Mesothelial cell of epicardium (in vitro differentiated cells): ENCODE data around the gene SYNE3. TPM values are rescaled to one million over a fixed set of nuclear protein-coding genes. Genes with fewer than 3 reads are reported as not detected.

Experiments used
- DNase-seq, 2 experiments: peaks; one replicate each; pipeline ENCODE4 v3.0.0; 2021; ENCODE audit warnings: low spot score in 2 of 2; ENCODE audit not compliant: unreplicated experiment in 2 of 2
- H3K27ac Mint-ChIP-seq: 2 replicates; pipeline ENCODE4 v1.8.0; 2021; ENCODE audit warnings: mixed read lengths
- H3K27me3 Mint-ChIP-seq: 2 replicates; pipeline ENCODE4 v1.8.0; 2021; ENCODE audit warnings: low read depth, mixed read lengths
- H3K36me3 Mint-ChIP-seq: 2 replicates; pipeline ENCODE4 v1.8.0; 2021; ENCODE audit warnings: mixed read lengths
- H3K4me1 Mint-ChIP-seq: 2 replicates; pipeline ENCODE4 v1.8.0; 2021; ENCODE audit warnings: mixed read lengths
- H3K4me3 Mint-ChIP-seq: 2 replicates; pipeline ENCODE4 v1.8.0; 2021; ENCODE audit warnings: mild to moderate bottlenecking, moderate library complexity, mixed read lengths
- H3K9me3 Mint-ChIP-seq: 2 replicates; pipeline ENCODE4 v1.8.0; 2021; ENCODE audit warnings: mixed read lengths
- CTCF ChIP-seq: fragments of 200-600 bp; sonication (generic); IDR thresholded peaks from one replicate; pipeline ENCODE4 v1.5.0; 2021; ENCODE audit warnings: antibody characterized with exemption; ENCODE audit not compliant: unreplicated experiment
- total RNA-seq: library from RNA; stranded (reverse); gene quantifications from 3 replicates; pipeline ENCODE4 v1.2.1, GENCODE V29; 2021

SYNE3 gene
- total RNA-seq, 1 donor from 2014 or later: 1.9 TPM

- no peak overlapping the region for H3K4me3 Mint-ChIP-seq
- no peaks in the 10 kb centered on the region for H3K4me1 Mint-ChIP-seq
- no peak for TF ChIP-seq CTCF
- peaks cover 30% of the 10 kb centered on the region for H3K27me3 Mint-ChIP-seq
- DNase-seq: no peak
- H3K9me3 Mint-ChIP-seq: peaks cover 14% of the 10 kb centered on the region
- H3K27ac Mint-ChIP-seq: no peak overlapping the region
- no peaks in the 10 kb centered on the region for H3K36me3 Mint-ChIP-seq
These were observed 27.0 kb downstream of the SYNE3 start for GRCh38 chr14:95489214-95490137.

- Mint-ChIP-seq H3K27me3 (peaks cover 33% of the 10 kb centered on the region), H3K36me3 (no peaks in the 10 kb centered on the region), H3K27ac (no peak overlapping the region), H3K4me1 (no peaks in the 10 kb centered on the region), H3K9me3 (peaks cover 14% of the 10 kb centered on the region), H3K4me3 (no peak overlapping the region)
- no peak for DNase-seq
- no peak for TF ChIP-seq CTCF
These were observed 27.9 kb downstream of the SYNE3 start for GRCh38 chr14:95488376-95489213.

GRCh38 chr14:95487669-95488084 is 28.8 kb downstream of the SYNE3 start:
- Mint-ChIP-seq H3K4me3 (no peak overlapping the region), H3K4me1 (no peaks in the 10 kb centered on the region), H3K27ac (no peak overlapping the region), H3K27me3 (peaks cover 31% of the 10 kb centered on the region), H3K9me3 (peaks cover 14% of the 10 kb centered on the region), H3K36me3 (no peaks in the 10 kb centered on the region)
- DNase-seq: no peak
- no peak for TF ChIP-seq CTCF

DNA sequence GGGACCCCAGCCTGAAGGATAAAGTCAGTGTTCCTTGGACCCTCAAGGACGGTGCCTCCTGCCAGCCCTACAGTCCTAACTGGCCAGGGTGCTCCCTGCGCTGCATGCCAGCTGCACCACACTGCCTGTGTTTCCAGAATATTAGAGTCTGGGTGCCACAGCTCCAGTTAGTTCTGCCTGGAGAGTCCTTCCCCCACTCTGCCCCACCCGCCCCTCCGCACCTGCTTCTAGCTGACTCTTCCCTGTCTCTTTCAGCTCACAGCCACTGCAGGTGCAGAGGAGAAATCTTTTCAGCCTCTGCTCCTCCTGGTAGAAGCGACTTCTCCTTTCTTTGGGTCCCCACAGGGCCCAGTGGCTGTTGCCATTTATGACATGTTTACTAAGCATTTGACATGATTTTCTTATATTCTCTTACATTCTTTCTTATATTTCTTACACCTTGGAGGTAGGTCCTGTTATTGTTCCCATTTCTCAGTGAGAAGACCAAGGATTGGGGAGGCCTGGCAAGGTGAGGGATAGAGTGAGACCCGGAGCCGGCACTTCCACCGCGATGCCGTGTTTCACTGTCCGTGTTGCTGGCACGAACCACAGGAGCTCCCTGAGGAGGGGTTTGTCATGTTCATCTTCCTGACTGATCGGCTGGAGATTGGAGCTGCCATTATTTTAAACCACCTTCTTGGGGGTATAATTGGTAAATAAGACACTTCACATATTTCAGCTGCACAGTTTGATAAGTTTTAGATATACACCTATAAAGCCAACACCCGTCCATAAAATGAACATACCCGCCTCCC is 29.4 kb downstream of the SYNE3 start:
- Mint-ChIP-seq H3K9me3 (peaks cover 10% of the 10 kb centered on the region), H3K27ac (no peak overlapping the region), H3K36me3 (no peaks in the 10 kb centered on the region), H3K4me3 (no peak overlapping the region), H3K27me3 (peaks cover 31% of the 10 kb centered on the region), H3K4me1 (no peaks in the 10 kb centered on the region)
- no peak for DNase-seq
- TF ChIP-seq CTCF: no peak

DNA sequence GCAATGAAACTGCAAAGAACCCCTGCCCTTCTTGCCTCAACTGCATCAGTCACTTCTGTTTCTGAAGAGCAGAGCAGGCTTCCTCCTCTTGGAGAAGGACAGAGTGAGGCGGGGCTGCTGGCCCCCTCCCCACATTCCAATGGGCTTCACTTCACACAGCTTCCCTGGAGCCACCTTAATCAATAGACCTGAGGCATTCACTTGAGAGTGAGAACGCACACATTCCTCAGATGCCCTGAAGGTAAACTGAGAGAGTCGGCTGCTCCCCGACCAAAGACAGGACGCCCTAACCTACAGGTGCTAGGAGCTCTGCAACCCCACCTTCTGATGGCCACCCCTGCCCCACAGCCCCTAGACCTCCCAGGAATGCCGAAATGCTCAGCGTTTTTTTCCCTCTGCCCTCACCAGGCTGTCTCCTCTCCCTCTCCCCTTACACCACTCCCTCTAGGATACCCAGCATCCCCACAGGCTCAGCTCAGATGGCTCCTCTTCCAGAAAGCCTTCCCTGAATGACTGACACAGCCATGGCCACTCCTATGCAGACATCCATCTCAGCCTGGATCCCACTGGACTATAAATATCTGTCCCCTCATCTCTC is 31.1 kb downstream of the SYNE3 start:
- Mint-ChIP-seq H3K4me3 (no peak overlapping the region), H3K36me3 (no peaks in the 10 kb centered on the region), H3K4me1 (no peaks in the 10 kb centered on the region), H3K27me3 (peaks cover 36% of the 10 kb centered on the region), H3K9me3 (no peaks in the 10 kb centered on the region), H3K27ac (no peak overlapping the region)
- no peak for TF ChIP-seq CTCF
- no peak for DNase-seq
